Adrenal gland (tissue), 5 donors: Measurements from ENCODE around the gene SKA3.

ENCODE experiments used
- POLR2A ChIP-seq, 2 donors: fragments of 450-650 bp; IDR thresholded peaks; one replicate each; pipeline ENCODE4 v1.6.1; 2017; ENCODE audit warnings: antibody characterized with exemption in 2 of 2, mild to moderate bottlenecking in 2 of 2, moderate library complexity in 1 of 2
- TF ChIP-seq, protein P1 (sequence below), 6 experiments: fragments of 450-650 bp in 4 of 6; fragments of 200-600 bp in 2 of 6; sonication (generic) in 1 of 6; IDR thresholded peaks; 1 replicate in 5 of 6; 2 replicates in 1 of 6; pipeline versions ENCODE4 v1.5.1 to v1.8.0; 2016 to 2021; ENCODE audit warnings: antibody characterized with exemption in 6 of 6, mild to moderate bottlenecking in 2 of 6, moderate library complexity in 1 of 6
- donor health status: DM: no; HTN: no; CAD: no.

GRCh38 chr13:21116141-21116540 is 60.2 kb downstream of the SKA3 start:
- TF ChIP-seq, protein P1, sequence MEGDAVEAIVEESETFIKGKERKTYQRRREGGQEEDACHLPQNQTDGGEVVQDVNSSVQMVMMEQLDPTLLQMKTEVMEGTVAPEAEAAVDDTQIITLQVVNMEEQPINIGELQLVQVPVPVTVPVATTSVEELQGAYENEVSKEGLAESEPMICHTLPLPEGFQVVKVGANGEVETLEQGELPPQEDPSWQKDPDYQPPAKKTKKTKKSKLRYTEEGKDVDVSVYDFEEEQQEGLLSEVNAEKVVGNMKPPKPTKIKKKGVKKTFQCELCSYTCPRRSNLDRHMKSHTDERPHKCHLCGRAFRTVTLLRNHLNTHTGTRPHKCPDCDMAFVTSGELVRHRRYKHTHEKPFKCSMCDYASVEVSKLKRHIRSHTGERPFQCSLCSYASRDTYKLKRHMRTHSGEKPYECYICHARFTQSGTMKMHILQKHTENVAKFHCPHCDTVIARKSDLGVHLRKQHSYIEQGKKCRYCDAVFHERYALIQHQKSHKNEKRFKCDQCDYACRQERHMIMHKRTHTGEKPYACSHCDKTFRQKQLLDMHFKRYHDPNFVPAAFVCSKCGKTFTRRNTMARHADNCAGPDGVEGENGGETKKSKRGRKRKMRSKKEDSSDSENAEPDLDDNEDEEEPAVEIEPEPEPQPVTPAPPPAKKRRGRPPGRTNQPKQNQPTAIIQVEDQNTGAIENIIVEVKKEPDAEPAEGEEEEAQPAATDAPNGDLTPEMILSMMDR (IDR thresholded peaks at IDR 0.05) = no peak
- no peak for TF ChIP-seq POLR2A (IDR thresholded peaks at IDR 0.05)
